Heart left ventricle (tissue), 13 donors: ENCODE results near the gene HTR2A.

Experiments
- POLR2A ChIP-seq, 2 donors: fragments of 450-650 bp; IDR thresholded peaks; one replicate each; pipeline ENCODE4 v1.6.1; 2017; ENCODE audit warnings: antibody characterized with exemption in 2 of 2, mild to moderate bottlenecking in 2 of 2, moderate library complexity in 2 of 2
- TF ChIP-seq, protein P1 (sequence below), 12 donors: fragments of 200-600 bp; sonication (generic) in 4 of 12; IDR thresholded peaks; one replicate each; pipeline versions ENCODE4 v1.5.0 to v1.8.0; 2018 to 2022; ENCODE audit warnings: antibody characterized with exemption in 12 of 12, mild to moderate bottlenecking in 5 of 12
- donor health status: ischemic (EF 13 %, LVEDD 7.1; RV severe dilation, severe dysfunction).
- donor health status: DM: no; HTN: yes; CAD: no.
- donor health status: DM: no; HTN: no; CAD: no.
- donor health status: ischemic (EF 25% LVEDD 6.9; RV normal size, moderate dysfunction).
- donor health status: ischemic (EF 25% LVEDD 5.7; RV mildly dilated, moderate dysfunction).
- donor health status: ischemic (EF 35%, LVEDD 5.7; RV mildly dilated, moderate dysfunction).
- donor health status: nonischemic (EF 11% LVEDD 7.7; RV severe dilation, severe dysfunction).
- donor health status: DM: yes; HTN: yes; CAD: no.
- donor health status: PGD.
- donor health status: ischemic (EF 29% LVEDD 5.4; RV normal size, mild dysfunction).
- donor health status: nonischemic (EF 23%, LVEDD 6.1; RV moderate dilation, normal function).

DNA sequence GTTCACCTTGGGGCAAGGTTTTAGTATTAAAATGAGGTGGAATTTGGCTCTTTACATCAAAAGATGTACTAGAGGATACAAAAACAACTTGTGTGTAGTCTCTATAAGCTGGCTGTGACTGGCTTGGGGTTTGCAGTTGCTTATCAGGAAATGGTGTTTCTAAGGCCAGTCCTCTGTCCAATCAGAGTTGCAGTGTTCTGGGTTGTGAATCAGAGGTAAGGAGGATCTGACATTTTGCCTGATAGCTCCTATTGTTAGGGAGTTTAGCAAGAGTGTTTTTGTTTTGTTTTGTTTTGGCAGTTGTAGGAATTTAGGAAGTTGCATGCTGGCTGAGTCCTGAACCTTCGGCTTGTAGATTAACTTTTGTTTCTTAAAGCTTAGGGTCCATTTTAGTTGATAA lies 79.8 kb downstream of the HTR2A start:
- TF ChIP-seq, protein P1, sequence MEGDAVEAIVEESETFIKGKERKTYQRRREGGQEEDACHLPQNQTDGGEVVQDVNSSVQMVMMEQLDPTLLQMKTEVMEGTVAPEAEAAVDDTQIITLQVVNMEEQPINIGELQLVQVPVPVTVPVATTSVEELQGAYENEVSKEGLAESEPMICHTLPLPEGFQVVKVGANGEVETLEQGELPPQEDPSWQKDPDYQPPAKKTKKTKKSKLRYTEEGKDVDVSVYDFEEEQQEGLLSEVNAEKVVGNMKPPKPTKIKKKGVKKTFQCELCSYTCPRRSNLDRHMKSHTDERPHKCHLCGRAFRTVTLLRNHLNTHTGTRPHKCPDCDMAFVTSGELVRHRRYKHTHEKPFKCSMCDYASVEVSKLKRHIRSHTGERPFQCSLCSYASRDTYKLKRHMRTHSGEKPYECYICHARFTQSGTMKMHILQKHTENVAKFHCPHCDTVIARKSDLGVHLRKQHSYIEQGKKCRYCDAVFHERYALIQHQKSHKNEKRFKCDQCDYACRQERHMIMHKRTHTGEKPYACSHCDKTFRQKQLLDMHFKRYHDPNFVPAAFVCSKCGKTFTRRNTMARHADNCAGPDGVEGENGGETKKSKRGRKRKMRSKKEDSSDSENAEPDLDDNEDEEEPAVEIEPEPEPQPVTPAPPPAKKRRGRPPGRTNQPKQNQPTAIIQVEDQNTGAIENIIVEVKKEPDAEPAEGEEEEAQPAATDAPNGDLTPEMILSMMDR (IDR thresholded peaks at IDR 0.05) = no peak
- TF ChIP-seq POLR2A (IDR thresholded peaks at IDR 0.05) = no peak
